Epithelial cell of proximal tubule (primary cell): Measurements from ENCODE around the gene MAFF. TPM values are rescaled to one million over a fixed set of nuclear protein-coding genes. Genes with fewer than 3 reads are reported as not detected.

Experiments used
- DNase-seq: peaks from one replicate; pipeline ENCODE4 v3.0.0-alpha.2; 2011; ENCODE audit warnings: low read depth
- H3K4me3 ChIP-seq: 2 replicates; pipeline ENCODE4 v1.5.1; 2011; ENCODE audit warnings: low read depth, mild to moderate bottlenecking, low read length
- CTCF ChIP-seq: conservative IDR thresholded peaks from 2 replicates; pipeline ENCODE4 v1.5.1; 2012; ENCODE audit warnings: low read depth, mild to moderate bottlenecking, low read length
- total RNA-seq: library from RNA; depleted of rRNA; stranded (reverse); fragments of >200 nt; gene quantifications from 2 replicates; pipeline ENCODE4 v1.2.3, GENCODE V29; 2015

The MAFF gene
- total RNA-seq, 1 donor from 2014 or later, result 42.1 TPM

GRCh38 chr22:38190581-38190980, 11.2 kb upstream of the MAFF start:
- TF ChIP-seq CTCF, result no peak
- H3K4me3 ChIP-seq, result no peak overlapping the region

GRCh38 chr22:38191055-38191454, 10.7 kb upstream of the MAFF start:
- H3K4me3 ChIP-seq, result no peak overlapping the region
- TF ChIP-seq CTCF, result no peak
- no peak for DNase-seq

More at GRCh38 chr22:38190581-38190980, 11.2 kb upstream of the MAFF start:
- DNase-seq, result no peak

DNA sequence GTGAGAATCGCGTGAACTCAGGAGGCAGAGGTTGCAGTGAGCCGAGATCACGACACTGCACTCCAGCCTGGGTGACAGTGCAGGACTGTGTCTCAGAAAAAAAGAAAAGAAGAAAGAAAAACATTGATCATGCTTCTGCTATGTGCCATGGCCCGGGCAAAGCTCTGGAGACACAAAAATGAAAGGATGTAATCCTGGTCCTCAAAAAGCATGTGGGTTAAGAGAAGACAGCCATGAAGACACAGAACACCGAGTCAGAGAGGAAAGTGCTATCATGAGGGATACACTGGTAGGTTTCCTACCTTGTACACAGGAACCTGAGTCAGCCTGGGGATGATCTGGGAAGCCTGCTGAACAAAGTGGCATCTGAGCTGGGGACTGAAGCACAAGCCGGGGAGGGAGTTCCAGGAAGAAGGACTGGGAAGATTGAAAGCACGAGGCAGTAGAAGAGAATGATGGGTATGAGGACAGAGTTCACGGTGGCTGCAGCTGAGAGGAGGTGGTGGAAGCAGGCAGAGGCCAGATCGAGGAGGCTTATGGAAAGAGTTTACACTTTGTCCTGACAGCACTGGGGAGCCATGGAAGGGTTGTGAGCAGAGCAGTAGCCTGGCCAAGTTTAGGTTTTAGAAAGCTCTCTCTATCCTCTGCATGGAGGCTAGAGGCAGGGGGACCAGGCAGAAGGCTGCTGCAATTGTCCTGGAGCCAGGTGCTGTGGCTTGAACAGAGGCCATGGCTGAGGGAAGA, 9.9 kb upstream of the MAFF start:
- no peak overlapping the region for H3K4me3 ChIP-seq
- TF ChIP-seq CTCF, result no peak
- no peak for DNase-seq

DNA sequence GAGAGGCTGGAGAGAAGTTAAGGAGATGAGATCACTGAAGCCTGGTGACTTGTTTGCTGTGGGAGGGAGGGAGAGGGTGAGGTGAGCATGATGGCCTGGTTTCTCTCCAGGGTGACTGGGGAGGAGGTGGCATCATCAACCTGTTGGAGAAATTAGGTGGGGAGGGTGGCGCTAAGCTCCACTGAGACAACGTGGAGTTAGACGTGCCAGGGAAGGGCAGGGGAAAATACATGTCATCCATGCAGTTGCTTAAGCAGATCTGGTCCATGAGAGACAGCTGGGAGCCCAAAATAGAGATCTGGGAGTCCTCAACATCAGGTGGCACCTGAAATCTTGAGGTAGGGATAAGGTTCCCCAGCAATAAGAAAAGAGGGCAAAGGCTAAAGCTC, 9.3 kb upstream of the MAFF start:
- no peak overlapping the region for H3K4me3 ChIP-seq
- DNase-seq, result no peak
- no peak for TF ChIP-seq CTCF

DNA sequence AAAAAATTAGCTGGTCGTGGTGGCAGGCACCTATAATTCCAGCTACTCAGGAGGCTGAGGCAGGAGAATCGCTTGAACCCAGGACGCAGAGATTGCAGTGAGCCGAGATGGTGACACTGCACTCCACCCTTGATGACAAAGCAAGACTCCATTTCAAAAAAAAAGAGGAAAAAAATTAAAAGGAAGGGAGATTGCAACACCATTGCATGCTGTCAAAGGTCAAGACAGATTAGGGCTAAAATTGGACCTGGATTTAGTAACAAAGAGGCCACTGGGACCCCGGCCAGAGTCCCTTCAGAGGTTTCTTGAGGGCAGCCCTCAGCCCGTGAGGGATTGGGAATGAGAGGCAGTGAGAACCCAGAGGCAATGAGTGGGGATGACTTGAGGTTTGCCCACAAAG, 8.2 kb upstream of the MAFF start:
- no peak overlapping the region for H3K4me3 ChIP-seq
- TF ChIP-seq CTCF, result no peak
- DNase-seq, result no peak

DNA sequence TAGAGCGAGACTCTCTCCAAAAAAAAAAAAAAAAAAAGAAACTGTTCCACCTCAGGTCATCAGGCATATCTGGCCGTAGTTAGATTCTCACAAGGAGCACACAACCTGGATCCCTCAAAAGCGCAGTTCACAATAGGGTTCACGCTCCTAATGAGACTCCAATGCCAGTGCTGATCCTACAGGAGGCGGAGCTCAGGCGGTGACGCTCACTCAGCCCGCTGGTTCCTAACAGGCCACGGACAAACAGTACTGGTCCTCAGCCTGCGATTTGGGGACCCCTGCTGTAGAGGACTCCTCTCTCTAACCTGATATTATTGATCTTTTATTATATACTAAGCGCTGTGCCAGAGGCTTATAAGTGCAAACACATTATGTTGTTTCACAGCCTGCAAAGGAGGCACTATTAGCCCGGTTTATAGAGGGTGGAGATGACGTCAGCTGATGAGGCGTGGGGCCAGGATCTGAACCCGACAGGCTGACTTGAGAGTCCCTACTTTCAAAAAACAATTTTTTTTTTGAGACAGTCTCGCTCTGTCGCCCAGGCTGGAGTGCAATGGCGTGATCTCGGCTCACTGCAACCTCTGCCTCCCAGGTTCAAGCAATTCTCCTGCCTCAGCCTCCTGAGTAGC, 4.9 kb upstream of the MAFF start:
- no peak overlapping the region for H3K4me3 ChIP-seq
- no peak for TF ChIP-seq CTCF
- DNase-seq, result no peak
